Adipose tissue (tissue), 3 donors: Measurements from ENCODE around the gene CAGE1. TPM values are rescaled to one million over a fixed set of nuclear protein-coding genes. Genes with fewer than 3 reads are reported as not detected.
"Not testable (repeated sequence)": the region's sequence is repeated elsewhere in the genome, so short reads cannot be mapped to it uniquely, and the experiment has no call there.

Experiments
- H3K27ac ChIP-seq: one replicate; pipeline ENCODE4 v1.5.1; 2013; ENCODE audit warnings: low read depth, low read length
- WGBS, 3 donors: extraction: QIAGEN DNeasy Blood & Tissue Kit; methylation state at CpG; one replicate each; pipeline ENCODE4 v1.1.7; 2013; 5-methylcytosine and 5-hydroxymethylcytosine counted together
- polyA plus RNA-seq, 3 donors: library from polyadenylated mRNA; stranded (reverse); fragments of 200-250 nt; gene quantifications; one replicate each; pipeline ENCODE4 v1.2.3, GENCODE V29; 2013
- donor health status: healthy with polysubstance abuse.
- donor health status: Bipolar disorder and iron deficiency.
- donor health status: healthy.

The CAGE1 gene
- polyA plus RNA-seq, 3 donors: not detected

DNA sequence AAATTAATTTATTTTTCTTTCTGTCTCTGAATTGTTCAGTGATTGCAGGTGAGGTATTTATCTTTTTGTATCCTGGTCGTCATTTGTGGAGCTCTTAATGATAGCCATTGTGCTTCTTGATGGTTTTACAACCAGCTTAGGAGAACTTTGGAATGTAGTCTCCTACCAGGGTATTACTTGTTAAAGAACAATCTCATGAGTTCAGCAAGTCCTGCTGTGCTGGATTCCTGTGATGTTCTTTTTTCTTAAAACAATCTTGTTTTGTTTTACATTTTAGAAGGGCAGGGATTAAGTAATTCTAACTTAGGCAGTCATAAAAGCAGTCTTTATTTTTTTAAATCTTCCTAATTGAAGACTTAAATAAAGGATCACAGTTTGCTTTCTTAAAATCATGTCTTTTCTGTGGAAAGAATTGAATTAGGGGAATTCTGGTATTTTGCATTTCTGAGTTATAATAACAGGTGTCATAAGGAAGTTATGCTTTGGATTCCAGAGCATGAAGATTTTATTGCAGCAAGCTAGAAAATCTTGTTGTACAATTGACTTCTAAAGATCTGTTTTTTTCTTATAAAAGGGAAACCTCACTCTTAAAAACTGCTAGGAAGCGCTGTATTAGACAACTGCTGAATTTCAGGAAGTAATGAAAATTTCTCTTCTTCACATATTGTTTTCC is 23.7 kb upstream of the CAGE1 start:
- 78 to 88% (median 82%) methylated on average over 2 of the region's 2 CpGs for WGBS, 3 donors
- H3K27ac ChIP-seq: no peak overlapping the region

DNA sequence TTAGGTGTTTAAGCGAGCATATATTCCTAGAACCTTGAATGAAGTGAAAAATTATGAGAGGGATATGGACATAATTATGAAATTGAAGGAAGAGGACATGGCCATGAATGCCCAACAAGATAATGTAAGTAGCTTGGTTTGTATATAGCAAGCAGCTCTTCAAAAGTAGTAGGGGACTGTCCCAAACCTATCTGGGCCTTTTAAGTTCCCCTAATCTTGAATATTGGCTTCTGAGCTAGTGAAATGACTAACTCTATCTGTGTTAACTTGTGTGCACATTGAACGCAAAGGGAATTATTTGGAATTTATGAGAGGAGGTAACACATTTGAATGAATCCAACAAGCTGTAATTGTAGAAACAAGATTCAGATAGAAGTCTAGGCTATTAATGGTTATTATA is 21.8 kb upstream of the CAGE1 start:
- 95 to 98% (median 97%) methylated on average over 2 of the region's 2 CpGs for WGBS, 3 donors
- no peak overlapping the region for H3K27ac ChIP-seq

DNA sequence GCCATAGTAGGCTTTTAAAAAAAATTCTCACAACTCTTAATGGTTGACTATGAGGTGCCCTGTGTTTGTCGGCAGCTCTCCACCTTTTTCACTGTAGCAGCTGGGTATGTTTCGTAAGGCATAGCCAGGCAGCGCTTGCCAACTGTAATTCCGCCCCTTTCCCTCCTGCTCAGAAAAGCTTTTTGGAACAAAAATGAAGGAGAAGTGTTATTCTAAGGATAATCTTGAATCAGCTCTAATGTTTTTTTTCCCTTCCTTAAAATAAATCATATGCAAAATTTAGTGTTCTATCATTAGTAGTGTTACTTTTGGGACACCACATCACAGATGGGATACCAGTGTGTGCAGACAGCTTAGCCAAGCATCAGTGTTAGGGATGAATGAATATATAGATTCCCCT is 21.3 kb upstream of the CAGE1 start:
- H3K27ac ChIP-seq: no peak overlapping the region
- 95 to 98% (median 97%) methylated on average over 4 of the region's 4 CpGs for WGBS, 3 donors

DNA sequence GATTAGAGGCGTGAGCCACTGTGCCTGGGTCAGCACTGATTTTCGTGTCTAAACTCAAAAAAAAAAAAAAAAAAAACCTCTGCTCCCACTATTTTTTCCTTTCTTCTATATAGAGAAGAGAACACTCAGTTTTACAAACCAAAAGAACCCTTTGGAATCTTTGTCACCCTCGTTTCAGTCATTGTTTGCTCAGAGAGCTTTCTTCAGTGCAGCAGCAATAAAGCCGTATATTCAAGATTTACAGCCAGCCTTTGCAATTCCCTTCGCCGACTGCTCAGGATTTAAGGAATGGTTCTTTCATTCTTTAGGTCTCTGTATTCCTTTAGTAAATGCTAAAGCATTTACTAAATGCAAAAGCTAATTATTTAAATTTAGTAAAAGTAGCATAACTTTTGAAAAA is 20.2 kb upstream of the CAGE1 start:
- H3K27ac ChIP-seq: no peak overlapping the region
- WGBS, 3 donors: 87 to 94% (median 92%) methylated on average over 6 of the region's 6 CpGs

DNA sequence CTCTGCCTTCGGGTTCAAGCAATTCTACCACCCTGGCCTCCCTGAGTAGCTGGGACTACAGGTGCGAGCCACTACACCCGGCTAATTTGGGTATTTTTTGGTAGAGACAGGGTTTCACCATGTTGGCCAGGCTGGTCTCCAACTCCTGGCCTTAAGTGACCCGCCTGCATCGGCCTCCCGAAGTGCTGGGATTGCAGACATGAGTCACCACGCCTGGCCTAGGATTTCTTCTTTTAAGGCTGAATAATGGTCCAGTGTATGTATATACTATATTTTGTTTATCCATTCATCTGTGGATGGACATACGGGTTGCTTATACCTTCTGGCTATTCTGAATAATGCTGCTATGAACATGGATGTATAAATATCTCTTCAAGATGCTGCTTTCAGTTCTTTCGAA is 17.2 kb upstream of the CAGE1 start:
- no peak overlapping the region for H3K27ac ChIP-seq
- WGBS, 3 donors: 92 to 95% (median 93%) methylated on average over 9 of the region's 9 CpGs

DNA sequence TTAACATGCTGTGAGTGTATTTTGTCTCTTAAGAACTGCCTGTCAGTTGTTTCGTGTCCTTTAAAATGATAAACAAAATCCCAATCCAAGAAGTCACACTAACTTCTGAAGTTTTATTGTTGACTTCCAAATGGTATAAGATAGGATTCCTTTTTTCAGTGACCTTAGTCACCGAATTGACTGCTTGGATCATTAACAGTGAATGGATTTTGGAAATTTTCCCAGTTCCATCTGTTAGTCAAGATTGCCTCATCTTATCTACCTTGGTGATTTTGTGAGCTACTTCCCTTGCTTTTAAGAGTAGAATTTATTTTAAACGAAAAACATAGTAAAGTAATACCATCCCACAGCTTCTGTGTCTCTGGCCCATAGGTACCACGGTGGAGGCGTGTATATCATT is 15.0 kb upstream of the CAGE1 start:
- WGBS, 3 donors: 83 to 94% (median 94%) methylated on average over 5 of the region's 5 CpGs

GRCh38 chr6:7402716-7403115 is 13.2 kb upstream of the CAGE1 start:
- WGBS, 3 donors: 59 to 88% (median 68%) methylated on average over 1 of the region's 1 CpG
- H3K27ac ChIP-seq: no peak overlapping the region

More for the DNA sequence above, 15.0 kb upstream of the CAGE1 start:
- H3K27ac ChIP-seq: no peak overlapping the region

DNA sequence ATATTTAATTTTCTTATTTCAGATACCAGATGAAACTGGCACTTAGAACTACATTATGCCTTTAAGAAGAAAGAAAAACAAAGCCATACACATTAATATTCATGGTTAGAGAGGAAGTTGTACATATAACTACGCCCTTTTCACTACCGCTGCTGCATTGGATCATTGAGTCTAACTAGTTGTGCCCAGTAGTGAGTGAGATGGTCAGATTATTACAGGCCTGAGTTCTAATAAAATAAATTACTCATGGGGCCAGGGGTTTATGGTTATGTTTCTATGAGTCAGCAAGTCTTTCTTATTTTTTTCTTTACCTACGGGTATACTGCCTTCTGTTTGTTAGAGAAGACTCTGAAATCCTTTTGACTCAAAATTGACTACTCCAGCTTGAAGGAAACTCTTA is 11.5 kb upstream of the CAGE1 start:
- no peak overlapping the region for H3K27ac ChIP-seq
- 84 to 92% (median 85%) methylated on average over 3 of the region's 3 CpGs for WGBS, 3 donors

DNA sequence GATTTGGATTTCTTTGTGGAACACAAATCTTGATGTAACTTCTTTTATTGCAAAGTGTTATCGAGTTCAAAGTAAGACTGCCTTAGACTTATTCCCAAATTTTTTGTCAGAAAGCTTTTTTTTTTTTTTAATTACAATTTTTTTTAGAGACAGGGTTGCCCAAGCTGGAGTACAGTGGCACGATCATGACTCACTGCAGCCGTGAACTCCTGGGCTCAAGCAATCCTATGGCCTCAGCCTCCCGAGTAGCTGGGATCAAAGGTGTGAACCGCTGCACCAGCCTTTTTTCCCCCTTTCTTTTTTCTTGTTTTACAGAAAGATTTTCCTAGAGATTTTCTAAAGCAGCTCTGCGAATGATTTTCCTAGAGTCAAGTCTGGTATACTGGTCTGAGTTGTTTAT is 2.9 kb upstream of the CAGE1 start:
- 75 to 85% (median 85%) methylated on average over 6 of the region's 6 CpGs for WGBS, 3 donors
- H3K27ac ChIP-seq: no peak overlapping the region

- no peak overlapping the region for H3K27ac ChIP-seq
- WGBS, 3 donors: 66 to 83% (median 67%) methylated on average over 4 of the region's 4 CpGs
Measured at GRCh38 chr6:7391151-7391550, 1.6 kb upstream of the CAGE1 start.

GRCh38 chr6:7390226-7390878 is 810 bp upstream of the CAGE1 start:
- peak overlapping the region; percentile 30 for H3K27ac ChIP-seq
- 1 to 3% (median 2%) methylated on average over 14 of the region's 14 CpGs for WGBS, 3 donors

- peak overlapping the region; percentile 30 for H3K27ac ChIP-seq
- WGBS, 3 donors: 0 to 1% (median 0%) methylated on average over 11 of the region's 11 CpGs
Measured at GRCh38 chr6:7389162-7389450, 436 bp downstream of the CAGE1 start.

GRCh38 chr6:7381092-7381491 is 8.4 kb downstream of the CAGE1 start:
- 42 to 88% (median 78%) methylated on average over 1 of the region's 1 CpG for WGBS, 3 donors
- H3K27ac ChIP-seq: no peak overlapping the region

GRCh38 chr6:7378740-7379139 is 10.8 kb downstream of the CAGE1 start:
- no peak overlapping the region for H3K27ac ChIP-seq
- 53 to 64% (median 54%) methylated on average over 4 of the region's 4 CpGs for WGBS, 3 donors

DNA sequence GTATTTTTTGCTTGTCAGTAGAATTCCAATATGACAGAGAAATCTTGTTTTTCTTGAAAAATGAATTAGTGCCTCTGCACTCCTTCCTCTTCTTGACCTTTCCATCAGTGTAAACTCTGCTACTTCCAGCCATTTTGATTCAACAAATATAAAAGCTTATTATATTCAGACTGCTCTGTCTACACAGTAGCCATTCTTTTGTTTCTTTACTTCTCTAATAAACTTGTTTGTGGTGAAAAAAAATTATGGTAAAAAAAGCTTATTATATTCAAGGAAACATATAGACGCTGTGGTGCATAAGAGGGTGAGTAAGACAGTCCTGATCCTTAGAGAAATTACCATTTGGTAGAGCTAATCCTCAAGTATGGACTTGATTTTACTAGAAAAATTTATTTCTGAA is 11.6 kb downstream of the CAGE1 start:
- H3K27ac ChIP-seq: no peak overlapping the region
- WGBS, 3 donors: 89 to 91% (median 91%) methylated on average over 1 of the region's 1 CpG

DNA sequence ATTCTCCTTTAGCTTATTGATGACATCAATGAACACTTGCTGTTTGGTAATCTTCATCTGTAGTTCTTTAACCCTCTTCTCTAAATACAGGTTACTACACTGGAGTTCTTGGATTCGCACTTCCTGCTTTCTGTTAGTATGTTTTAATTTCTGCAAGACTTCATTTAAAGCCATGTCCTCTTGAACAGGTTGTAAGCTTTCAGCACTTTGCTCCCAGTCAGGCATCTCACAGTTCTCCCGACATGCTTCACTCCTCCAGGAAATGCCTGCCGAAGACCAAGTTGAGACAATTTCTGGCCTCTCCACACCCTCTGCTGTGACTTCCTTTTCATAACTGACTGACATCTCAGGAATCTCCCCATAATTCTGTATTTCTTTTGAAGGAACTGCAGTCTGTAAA is 15.8 kb downstream of the CAGE1 start:
- no peak overlapping the region for H3K27ac ChIP-seq
- 40 to 63% (median 43%) methylated on average over 3 of the region's 3 CpGs for WGBS, 3 donors

GRCh38 chr6:7367408-7367807 is 22.1 kb downstream of the CAGE1 start:
- H3K27ac ChIP-seq: no peak overlapping the region
- 89% methylated on average over 7 of the region's 7 CpGs for WGBS, 3 donors

DNA sequence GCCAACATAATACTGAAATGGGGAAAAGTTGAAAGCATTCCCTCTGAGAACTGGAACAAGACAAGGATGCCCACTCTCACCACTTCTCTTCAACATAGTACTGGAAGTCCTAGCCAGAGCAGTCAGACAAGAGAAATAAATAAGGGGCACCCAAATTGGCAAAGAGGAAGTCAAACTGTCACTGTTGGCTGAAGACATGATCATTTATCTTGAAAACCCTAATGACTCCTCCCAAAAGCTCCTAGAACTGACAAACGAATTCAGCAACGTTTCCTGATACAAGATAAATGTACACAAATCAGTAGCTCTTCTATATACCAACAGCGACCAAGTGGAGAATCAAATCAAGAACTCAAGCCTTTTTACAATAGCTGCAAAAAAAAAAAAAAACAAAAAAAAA is 37.6 kb downstream of the CAGE1 start:
- WGBS, 3 donors: 58 to 71% (median 64%) methylated on average over 3 of the region's 3 CpGs
- not testable (repeated sequence) for H3K27ac ChIP-seq

- not testable (repeated sequence) for H3K27ac ChIP-seq
- 66 to 82% (median 70%) methylated on average over 1 of the region's 1 CpG for WGBS, 3 donors
Measured at GRCh38 chr6:7350591-7350990, 39.0 kb downstream of the CAGE1 start.

- 41 to 61% (median 53%) methylated on average over 2 of the region's 2 CpGs for WGBS, 3 donors
- H3K27ac ChIP-seq: not testable (repeated sequence)
Measured at GRCh38 chr6:7347551-7347997, 42.0 kb downstream of the CAGE1 start.
